ENCODE data around the gene SPP1. TPM values are rescaled to one million over a fixed set of nuclear protein-coding genes. Genes with fewer than 3 reads are reported as not detected.
"Not testable (repeated sequence)": the region's sequence is repeated elsewhere in the genome, so short reads cannot be mapped to it uniquely, and the experiment has no call there.

Gene SPP1
- total RNA-seq, 1 donor from 2014 or later: 3.7 TPM

DNA sequence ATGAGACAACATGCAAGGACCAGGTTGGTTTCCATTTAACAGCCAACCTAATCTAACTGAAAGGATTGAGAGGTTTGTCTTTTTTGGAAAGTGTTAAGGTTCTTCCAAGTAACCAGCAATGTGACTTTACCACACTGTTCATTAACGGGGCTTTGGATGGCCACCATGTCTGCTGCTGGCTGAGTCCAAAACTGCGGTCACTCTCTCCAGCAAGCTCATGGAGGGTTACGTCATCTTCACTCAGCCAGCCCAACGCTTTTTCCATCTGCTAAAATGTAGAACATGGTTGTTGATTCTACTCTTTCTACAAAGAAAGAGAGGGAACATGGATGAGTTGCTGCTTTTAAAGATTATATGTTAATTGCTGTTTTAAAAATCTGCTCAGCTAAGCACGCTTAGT, 43.0 kb downstream of the SPP1 start:
- H3K36me3 Mint-ChIP-seq (ENCODE audit: insufficient read depth): peaks cover 10% of the 10 kb centered on the region

DNA sequence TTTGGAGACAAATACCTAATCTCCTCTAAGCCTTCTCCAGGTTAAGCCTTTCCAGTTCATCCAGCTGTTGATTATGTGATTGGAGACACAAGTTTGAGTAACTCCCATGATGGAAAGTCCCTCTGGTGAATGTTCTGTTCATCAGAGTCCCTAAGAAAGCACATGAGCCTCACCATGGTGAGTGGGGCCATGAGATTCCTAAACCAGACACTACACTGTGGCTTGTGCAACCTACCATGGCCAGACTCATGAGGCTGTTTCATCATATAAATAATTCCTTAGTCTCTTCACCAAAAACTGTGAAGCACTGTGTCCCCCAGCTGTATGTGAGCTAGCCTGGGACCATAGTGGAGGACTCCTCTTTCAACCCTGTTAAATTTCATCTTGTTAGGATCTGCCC, 46.3 kb downstream of the SPP1 start:
- DNase-seq (ENCODE audit: low spot score, unreplicated experiment): no peak
- H3K27ac Mint-ChIP-seq: no peak overlapping the region
- peaks cover 8% of the 10 kb centered on the region for H3K9me3 Mint-ChIP-seq (ENCODE audit: low read depth)
- no peak overlapping the region for H3K4me3 Mint-ChIP-seq (ENCODE audit: low read depth)
- TF ChIP-seq, protein P1, sequence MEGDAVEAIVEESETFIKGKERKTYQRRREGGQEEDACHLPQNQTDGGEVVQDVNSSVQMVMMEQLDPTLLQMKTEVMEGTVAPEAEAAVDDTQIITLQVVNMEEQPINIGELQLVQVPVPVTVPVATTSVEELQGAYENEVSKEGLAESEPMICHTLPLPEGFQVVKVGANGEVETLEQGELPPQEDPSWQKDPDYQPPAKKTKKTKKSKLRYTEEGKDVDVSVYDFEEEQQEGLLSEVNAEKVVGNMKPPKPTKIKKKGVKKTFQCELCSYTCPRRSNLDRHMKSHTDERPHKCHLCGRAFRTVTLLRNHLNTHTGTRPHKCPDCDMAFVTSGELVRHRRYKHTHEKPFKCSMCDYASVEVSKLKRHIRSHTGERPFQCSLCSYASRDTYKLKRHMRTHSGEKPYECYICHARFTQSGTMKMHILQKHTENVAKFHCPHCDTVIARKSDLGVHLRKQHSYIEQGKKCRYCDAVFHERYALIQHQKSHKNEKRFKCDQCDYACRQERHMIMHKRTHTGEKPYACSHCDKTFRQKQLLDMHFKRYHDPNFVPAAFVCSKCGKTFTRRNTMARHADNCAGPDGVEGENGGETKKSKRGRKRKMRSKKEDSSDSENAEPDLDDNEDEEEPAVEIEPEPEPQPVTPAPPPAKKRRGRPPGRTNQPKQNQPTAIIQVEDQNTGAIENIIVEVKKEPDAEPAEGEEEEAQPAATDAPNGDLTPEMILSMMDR (IDR thresholded peaks at IDR 0.05; ENCODE audit: unreplicated experiment): no peak
- H3K36me3 Mint-ChIP-seq (ENCODE audit: insufficient read depth): peaks cover 28% of the 10 kb centered on the region
- H3K27me3 Mint-ChIP-seq: no peaks in the 10 kb centered on the region
- peaks cover 4% of the 10 kb centered on the region for H3K4me1 Mint-ChIP-seq (ENCODE audit: low read depth)

More for the DNA sequence above, 43.0 kb downstream of the SPP1 start:
- Mint-ChIP-seq H3K4me1 (ENCODE audit: low read depth) (peaks cover 13% of the 10 kb centered on the region), H3K4me3 (ENCODE audit: low read depth) (no peak overlapping the region), H3K9me3 (ENCODE audit: low read depth) (no peaks in the 10 kb centered on the region), H3K27ac (peak overlapping the region; percentile 29), H3K27me3 (no peaks in the 10 kb centered on the region)
- no peak for DNase-seq (ENCODE audit: low spot score, unreplicated experiment)
- TF ChIP-seq, protein P1 (IDR thresholded peaks at IDR 0.05; ENCODE audit: unreplicated experiment): no peak

DNA sequence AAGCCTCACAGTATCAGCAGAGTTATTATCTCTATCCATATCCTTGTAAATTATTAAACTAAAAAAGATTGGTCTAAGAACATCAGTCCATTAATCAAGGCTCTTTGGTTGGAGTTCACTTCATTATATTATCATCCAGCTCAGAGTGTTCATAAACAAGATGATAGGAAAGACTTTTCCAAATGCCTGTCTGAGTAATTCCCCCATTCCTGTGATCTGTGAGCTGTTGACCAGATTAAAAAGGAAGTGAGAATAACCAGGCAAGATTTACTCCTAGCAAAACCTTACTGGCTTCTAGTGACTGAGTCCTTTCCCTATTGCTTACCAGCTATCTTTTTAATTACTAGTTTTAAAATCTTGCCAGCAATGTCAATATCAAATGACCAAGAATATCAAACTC, 46.8 kb downstream of the SPP1 start:
- H3K27ac Mint-ChIP-seq: no peak overlapping the region
- no peak for DNase-seq (ENCODE audit: low spot score, unreplicated experiment)
- H3K4me1 Mint-ChIP-seq (ENCODE audit: low read depth): peaks cover 4% of the 10 kb centered on the region
- H3K27me3 Mint-ChIP-seq: no peaks in the 10 kb centered on the region
- TF ChIP-seq, protein P1 (IDR thresholded peaks at IDR 0.05; ENCODE audit: unreplicated experiment): no peak
- peaks cover 28% of the 10 kb centered on the region for H3K36me3 Mint-ChIP-seq (ENCODE audit: insufficient read depth)
- peaks cover 8% of the 10 kb centered on the region for H3K9me3 Mint-ChIP-seq (ENCODE audit: low read depth)
- no peak overlapping the region for H3K4me3 Mint-ChIP-seq (ENCODE audit: low read depth)

DNA sequence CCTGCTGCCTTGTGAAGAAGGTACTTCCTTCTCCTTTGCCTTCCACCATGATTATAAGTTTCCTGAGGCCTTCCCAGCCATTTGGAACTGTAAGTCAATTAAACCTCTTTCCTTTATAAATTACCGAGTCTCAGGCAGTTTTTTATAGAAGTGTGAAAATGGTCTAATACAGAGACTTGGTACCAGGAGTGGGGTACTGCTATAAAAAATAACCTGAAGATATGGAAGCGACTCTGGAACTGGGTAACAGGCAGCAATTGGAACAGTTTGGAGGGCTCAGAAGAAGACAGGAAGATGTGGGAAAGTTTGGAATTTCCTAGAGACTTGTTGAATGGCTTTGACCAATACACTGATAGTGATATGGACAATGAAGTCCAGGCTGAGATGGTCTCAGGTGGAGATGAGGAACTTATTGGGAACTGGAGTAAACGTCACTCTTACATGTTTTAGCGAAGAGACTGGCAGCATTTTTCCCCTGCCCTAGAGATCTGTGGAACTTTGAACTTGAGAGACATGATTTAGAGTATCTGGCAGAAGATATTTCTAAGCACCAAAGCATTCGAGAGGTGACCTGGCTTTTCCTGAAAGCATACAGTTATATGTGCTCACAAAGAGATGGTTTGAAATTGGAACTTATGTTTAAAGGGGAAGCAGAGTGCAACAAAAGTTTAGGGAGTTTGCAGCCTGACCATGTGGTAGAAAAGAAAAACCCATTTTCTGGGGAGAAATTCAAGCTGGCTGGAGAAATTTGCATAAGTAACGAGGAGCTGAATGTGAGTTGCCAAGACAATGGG, 50.6 kb downstream of the SPP1 start:
- H3K27ac Mint-ChIP-seq; H3K4me1 Mint-ChIP-seq (ENCODE audit: low read depth); H3K27me3 Mint-ChIP-seq; DNase-seq (ENCODE audit: low spot score, unreplicated experiment); H3K4me3 Mint-ChIP-seq (ENCODE audit: low read depth); H3K9me3 Mint-ChIP-seq (ENCODE audit: low read depth): not testable (repeated sequence)
- H3K36me3 Mint-ChIP-seq (ENCODE audit: insufficient read depth): peaks cover 38% of the 10 kb centered on the region

DNA sequence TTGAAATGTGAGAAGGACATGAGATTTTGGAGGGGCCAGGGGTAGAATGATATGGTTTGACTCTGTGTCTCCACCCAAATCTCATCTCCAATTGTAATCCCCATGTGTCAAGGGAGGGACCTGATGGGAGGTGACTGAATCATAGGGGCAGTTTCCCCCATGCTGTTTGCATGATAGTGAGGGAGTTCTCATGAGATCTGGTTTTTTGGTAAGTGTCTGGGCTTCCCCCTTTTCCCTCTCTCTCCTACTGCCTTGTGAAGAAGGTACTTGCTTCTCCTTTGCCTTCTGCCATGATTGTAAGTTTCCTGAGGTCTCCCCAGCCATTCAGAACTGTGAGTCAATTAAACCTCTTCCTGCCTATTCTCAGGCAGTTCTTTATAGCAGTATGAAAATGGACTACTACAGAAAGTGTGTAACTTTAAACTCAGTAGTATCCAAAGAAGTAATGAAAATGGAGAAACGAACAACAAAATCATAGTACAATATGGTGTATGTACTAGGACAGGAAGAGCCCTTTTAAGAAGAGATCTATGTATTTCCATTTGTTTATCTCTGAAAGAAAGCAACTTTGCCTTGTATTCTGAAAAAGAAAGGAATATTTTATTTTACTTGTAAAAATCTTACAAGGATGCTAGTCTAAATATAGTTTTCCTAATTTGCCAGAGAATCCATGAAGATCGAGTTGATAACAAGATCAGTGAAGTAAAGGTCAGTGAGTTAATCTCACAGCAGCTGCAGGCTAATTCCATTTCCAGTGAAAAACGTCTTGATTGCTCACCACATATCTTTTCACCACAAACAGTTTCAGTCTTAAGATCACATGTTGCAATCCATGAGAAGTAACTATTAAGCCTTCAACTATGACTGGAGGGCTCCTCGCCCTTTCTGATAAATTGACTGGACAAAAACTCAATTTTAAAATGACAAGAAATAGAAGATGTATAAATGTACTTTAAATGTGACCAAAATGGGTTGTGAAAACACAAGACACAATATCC, 52.4 kb downstream of the SPP1 start:
- Mint-ChIP-seq H3K27me3 (no peaks in the 10 kb centered on the region), H3K36me3 (ENCODE audit: insufficient read depth) (peaks cover 33% of the 10 kb centered on the region), H3K9me3 (ENCODE audit: low read depth) (peaks cover 8% of the 10 kb centered on the region), H3K27ac (no peak overlapping the region), H3K4me3 (ENCODE audit: low read depth) (no peak overlapping the region), H3K4me1 (ENCODE audit: low read depth) (no peaks in the 10 kb centered on the region)
- DNase-seq (ENCODE audit: low spot score, unreplicated experiment): no peak
- TF ChIP-seq, protein P1 (IDR thresholded peaks at IDR 0.05; ENCODE audit: unreplicated experiment): no peak
